IMR-90 (cell line): ENCODE results near the gene ANKRD1.

Source experiments
- BHLHE40 ChIP-seq: fragments of 150-350 bp; IDR thresholded peaks from 2 replicates; pipeline ENCODE4 v1.6.1; 2016; ENCODE audit warnings: mild to moderate bottlenecking, low read depth, low read length
- CEBPB ChIP-seq: IDR thresholded peaks from 2 replicates; pipeline ENCODE4 v1.6.1; 2012; ENCODE audit warnings: low read depth, low read length, improper control_type of control experiment
- POLR2A ChIP-seq: IDR thresholded peaks from 2 replicates; pipeline ENCODE4 v1.6.1; 2012; ENCODE audit warnings: mild to moderate bottlenecking, low read depth, low read length
- RFX5 ChIP-seq: IDR thresholded peaks from 2 replicates; pipeline ENCODE4 v1.8.0; 2012; ENCODE audit warnings: low read depth, mild to moderate bottlenecking, low read length, moderate library complexity
- SMC3 ChIP-seq: fragments of 150-350 bp; IDR thresholded peaks from 2 replicates; pipeline ENCODE4 v1.6.1; 2016; ENCODE audit warnings: low read depth, mild to moderate bottlenecking, antibody characterized with exemption, low read length, moderate library complexity
- TF ChIP-seq, protein P1 (sequence below): conservative IDR thresholded peaks from 2 replicates; pipeline ENCODE4 v1.5.1; 2012; ENCODE audit warnings: mild to moderate bottlenecking, low read depth, low read length, improper control_type of control experiment

DNA sequence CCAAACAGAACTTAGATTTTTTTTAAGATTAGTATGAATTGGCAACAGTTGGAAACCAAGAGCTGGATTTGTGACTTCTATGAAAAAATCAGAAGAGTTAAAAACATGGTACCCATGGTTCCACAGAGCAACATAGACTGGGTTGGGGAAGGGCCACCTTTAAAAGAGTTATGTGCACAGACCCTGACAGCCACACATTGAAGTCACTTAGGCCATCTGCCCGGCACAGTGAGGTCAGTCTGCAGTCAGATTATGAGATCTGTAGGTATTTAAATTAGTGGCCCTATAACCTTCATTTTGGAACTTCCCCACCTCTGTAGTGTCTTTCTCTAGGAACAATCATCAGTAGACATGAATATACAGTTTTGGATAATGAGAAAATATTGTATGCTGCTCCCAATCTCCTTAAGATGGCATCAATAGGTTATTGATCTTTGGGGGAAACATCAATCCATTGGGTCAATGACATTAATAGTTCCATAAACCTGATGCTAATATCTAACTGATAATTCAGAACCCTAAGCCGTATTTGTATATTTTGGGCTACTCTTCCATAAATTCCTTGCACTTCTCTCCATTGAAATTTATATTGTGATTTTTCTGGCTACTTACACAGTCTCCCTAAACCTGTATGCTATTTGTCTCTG, 7.0 kb downstream of the ANKRD1 start:
- TF ChIP-seq CEBPB (no peak), SMC3 (no peak), RFX5 (no peak), POLR2A (no peak), BHLHE40 (no peak)
- TF ChIP-seq, protein P1, sequence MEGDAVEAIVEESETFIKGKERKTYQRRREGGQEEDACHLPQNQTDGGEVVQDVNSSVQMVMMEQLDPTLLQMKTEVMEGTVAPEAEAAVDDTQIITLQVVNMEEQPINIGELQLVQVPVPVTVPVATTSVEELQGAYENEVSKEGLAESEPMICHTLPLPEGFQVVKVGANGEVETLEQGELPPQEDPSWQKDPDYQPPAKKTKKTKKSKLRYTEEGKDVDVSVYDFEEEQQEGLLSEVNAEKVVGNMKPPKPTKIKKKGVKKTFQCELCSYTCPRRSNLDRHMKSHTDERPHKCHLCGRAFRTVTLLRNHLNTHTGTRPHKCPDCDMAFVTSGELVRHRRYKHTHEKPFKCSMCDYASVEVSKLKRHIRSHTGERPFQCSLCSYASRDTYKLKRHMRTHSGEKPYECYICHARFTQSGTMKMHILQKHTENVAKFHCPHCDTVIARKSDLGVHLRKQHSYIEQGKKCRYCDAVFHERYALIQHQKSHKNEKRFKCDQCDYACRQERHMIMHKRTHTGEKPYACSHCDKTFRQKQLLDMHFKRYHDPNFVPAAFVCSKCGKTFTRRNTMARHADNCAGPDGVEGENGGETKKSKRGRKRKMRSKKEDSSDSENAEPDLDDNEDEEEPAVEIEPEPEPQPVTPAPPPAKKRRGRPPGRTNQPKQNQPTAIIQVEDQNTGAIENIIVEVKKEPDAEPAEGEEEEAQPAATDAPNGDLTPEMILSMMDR = no peak
